ENCODE data around the gene DUSP18.
A peak's percentile ranks its signal among the peaks of the same experiment; 100 is the strongest.
"Not testable (repeated sequence)": the region's sequence is repeated elsewhere in the genome, so short reads cannot be mapped to it uniquely, and the experiment has no call there.

The DUSP18 gene

DNA sequence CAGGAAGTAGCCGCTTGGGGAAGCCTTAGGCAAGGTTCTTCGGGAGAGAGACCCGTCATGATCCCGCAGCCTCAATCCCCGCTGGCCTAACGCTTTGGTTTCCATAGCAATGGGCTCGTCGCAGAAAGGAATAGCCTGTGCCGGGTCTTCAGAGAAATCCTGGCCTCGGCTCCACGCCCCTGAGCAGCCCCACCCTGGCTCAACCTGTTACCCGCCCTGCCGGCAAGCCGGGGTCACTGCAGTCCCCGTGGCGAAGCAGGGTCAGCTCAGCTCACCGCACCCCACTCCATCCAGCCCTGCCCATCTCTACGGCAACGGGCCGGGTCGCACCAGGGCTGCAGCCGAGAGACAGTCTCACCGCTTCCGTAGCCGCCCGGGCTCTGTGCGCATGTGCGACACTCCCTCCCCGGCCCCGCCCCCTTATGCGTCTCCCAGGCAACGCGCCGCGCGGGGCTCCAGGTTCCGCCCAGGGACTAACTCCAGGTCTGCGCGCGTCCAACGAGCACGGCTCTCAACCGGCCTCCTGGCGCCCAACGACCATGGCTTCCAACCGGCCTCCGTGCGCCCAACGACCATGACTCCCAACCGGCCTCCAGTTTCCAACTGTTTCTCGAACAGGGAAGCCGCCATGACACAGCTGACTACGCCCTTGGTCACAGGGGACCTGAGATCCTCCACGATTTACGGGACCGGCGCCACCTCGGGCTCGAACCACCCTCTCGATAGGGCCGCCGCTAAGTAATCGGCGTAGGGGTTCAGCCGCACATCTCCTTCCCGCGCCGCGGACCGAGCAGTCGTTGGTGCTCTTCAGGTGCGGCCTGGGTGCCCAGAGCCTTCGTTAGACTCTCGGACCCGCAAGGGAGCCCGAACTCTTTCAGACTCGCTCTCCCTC lies at the start of gene DUSP18:
DUSP18 (minus strand) TSS at position 382 of the 892 bp plus-strand sequence. CDS start 3,872 bp downstream, outside the sequence.
- peak; percentile 86 for DNase-seq (ENCODE audit: low read depth)

DNA sequence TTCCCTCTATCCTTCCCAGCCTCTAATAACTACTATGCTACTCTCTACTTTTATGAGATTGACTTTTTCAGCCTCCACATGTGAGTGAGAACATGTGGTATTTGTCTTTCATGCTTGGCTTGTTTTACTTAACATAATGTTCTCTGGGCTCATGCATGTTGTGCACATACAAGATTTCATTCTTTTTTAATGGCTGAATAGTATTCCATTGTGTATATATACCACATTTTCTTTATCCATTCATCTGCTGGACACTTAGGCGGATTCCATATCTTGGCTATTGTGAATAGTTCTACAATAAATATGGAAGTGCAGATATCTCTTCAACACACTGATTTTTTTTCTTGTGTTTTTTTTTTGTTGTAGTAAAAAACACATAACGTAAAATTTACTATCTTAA lies 46.4 kb upstream of the DUSP18 start:
- no peak for DNase-seq (ENCODE audit: low read depth)

DNA sequence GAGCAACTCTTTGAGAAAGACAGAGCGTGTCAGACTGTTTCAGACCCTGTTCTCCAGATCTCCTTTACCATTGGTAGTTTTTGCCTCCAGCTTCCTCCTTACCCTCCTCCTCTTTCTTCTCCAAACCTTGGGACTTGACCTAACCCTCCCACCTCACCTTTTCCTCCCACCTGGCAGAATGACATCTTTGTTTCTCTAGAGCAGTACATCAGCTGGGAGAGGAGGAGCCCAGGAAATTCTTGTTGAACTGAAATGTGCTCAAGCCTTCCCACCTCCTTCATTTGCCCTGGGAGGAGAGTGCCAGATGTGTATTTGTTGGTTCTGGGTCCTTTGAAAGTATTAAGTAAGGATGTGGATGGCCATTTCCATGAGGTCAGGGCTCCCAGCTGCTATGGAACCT lies 44.4 kb upstream of the DUSP18 start:
- no peak for DNase-seq (ENCODE audit: low read depth)

DNA sequence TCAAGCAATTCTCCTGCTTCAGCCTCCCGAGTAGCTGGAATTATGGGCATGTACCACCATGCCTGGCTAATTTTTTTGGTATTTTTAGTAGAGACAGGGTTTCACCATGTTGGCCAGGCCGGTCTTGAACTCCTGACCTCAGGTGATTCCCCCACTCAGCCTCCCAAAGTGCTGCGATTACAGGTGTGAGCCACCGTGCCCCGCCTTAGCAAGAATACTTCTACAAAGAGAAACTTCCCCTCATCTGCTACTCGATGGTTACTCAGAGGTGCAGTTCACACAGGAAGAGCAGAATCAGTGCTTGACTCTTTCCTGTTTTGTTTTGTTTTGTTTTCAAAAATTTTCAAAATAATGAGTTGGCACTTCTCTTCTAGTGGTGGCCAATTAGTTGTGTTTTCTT lies 42.3 kb upstream of the DUSP18 start:
- DNase-seq (ENCODE audit: low read depth): not testable (repeated sequence)

DNA sequence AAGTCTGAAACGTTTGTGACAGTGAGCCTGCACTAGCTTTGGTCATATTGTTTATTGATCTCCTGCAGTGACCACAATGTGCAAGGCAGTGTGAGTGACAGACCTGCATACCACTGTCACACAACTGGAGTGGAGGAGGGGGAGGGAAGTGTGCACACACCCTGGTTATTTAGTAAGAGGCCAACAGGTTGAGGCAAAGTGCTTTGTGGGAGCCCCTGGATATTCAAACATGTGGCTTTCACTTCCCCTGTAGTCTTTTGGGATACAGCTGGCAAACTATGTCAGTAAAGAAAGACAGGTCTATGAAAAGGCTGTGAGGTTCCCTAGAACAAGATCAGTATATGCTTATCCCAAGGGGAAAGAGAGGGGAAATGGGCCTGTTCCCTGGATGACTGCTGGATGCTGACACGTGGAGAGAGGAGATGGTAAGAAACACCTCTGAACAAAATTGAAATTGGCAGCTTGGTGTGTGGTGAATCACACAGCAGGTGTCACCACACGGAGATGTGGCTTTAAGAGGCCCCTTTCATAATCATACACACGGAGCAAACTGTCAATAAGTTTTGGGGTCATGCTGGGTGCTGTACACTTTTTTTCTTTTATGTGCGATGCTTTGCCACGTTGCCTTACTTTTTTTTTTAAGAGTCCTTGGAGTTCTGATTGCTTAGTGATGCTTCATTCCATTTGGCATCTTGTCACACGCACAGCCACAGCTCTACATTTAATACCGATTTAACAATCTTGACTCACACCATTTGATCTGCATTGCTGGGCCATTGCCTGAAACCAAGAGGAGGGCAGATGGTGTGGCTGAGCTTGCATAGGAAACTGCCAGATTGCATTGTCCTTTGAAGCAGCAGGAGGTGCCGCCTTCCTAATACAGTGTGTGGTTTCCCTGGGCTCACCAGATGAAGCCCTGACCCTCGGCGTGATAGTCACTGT lies 38.3 kb upstream of the DUSP18 start:
- DNase-seq (ENCODE audit: low read depth): no peak

DNA sequence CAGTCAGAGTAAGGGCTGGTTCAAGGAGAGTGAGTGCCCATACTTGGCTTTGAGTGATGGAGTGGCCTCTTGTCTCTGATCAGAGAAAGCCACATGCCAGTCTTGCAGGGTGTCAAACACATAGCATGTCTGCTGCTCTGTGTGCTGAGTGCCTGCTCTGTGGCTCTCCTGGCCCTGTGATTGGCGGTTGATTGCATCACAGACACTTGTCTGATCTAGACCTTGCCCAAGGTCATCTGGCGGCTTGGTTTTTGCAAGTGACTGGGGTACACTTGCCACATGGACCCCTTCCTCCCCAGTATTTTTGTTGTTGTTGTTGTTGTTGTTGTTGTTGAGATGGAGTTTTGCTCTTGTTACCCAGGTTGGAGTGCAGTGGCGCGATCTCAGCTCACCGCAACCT lies 37.3 kb upstream of the DUSP18 start:
- no peak for DNase-seq (ENCODE audit: low read depth)

DNA sequence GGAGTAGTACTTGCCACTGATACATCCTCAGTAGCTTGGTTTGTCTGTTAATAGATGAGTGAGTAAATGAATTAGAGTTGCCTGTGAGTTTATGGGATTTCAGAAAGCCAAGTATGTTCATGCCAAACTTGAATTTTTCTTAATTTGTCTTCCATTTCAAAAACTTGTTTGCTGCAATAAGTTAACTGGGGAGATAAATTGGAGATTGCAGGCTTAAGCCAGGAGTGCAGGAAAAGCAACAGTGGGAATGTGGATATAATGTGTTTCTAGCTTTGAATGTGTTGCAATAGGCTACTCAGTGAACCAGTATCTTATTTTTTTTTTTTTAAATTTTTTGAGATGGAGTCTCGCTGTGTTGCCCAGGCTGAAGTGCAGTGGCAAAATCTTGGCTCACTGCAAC lies 35.2 kb upstream of the DUSP18 start:
- no peak for DNase-seq (ENCODE audit: low read depth)

DNA sequence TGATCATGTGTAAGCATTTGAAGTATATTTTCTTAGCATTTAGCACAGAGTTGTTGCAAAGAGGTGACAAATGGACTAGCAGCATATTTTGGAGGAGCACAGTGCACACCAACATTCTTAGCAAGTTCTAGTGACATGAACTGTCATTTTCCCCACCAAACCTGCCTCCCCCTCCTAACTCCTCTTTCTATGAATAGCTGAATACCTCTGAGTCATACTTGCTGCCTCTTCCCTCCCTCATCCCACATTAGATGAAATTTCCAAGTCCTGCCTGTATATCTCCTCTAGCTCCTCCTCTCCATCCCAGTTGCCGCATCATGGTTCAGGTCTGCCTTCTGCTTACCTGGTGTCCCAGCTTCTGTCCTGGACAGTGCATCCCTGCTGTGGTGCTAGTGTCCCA lies 34.2 kb upstream of the DUSP18 start:
- no peak for DNase-seq (ENCODE audit: low read depth)

DNA sequence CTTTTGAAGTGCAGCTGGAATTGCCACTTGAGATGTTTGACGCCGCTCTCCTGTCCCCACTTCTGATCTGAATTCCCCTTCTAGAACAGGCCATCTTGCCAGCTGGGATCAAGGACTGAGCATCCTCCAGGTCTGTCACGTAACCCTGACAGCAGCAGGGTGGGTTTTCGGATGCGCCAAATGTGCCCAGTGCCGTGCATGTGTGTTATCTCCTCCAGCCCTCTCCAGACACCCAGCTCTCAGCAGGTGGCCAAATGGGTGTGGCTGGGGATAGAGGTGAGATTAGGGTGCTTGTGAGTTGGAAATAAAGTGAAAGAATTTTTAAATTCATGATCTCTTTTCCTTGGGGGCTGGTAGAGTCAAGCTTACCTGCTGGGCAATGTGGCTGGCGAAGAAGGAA lies 30.3 kb upstream of the DUSP18 start:
- DNase-seq (ENCODE audit: low read depth): no peak

DNA sequence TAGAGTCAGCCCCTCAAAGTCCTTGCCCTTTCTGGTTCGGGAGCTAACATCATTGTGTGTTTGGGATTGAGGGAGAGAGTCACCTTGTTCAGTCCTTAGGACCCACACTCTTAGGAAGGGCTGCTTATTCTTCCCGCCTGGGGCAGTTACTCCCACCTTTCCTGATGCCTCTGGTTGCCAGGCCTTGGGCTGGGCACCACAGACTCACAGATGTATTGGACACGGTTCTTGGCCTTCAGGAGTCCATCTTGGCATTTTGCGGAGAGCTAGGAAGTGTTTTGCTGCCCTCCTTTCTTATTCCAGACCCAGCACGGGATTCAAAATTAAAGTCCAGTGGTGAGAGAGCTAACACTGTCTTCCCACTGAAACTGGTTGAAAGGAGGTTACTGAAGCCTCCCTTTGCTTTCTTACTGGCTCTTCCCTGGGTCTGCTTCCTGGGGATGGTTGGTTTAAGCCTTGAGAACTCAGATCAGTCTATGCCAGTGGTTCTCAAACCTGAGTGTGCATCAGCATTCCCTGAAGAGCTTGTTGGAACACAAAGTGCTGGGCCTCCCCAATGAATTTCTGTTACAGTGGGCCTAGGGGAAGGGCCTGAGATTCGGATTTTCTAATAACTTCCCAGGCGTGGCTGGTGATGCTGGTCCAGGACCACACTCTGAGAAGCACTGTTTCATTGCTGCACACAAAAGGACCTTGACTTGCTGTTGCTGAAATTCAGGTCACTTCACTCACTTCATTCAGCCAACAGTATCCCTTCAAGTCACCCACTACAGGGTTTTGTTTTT lies 28.4 kb upstream of the DUSP18 start:
- DNase-seq (ENCODE audit: low read depth): no peak

DNA sequence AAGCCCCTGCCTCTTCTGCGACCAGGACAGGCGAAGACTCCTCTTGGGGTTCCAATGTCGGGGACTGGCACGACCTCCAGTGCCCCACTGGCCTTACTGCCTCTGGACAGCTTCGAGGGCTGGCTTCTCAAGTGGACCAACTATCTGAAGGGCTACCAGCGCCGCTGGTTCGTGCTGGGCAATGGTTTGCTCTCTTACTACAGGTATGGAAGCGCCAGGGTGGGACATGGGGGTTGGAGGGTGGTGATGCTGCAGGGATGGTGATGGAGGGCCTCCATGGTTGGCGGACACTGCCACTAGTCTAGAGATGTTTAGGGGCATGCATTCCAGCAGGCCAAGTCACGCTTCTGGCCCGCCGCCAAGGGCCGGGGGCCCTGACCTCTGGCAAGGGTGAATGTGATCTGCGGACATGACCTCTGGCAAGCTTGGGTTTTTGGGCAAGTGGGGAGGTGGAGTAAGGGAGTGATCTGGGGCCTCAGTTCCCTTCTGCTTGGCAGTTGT lies 27.7 kb upstream of the DUSP18 start:
- no peak for DNase-seq (ENCODE audit: low read depth)

DNA sequence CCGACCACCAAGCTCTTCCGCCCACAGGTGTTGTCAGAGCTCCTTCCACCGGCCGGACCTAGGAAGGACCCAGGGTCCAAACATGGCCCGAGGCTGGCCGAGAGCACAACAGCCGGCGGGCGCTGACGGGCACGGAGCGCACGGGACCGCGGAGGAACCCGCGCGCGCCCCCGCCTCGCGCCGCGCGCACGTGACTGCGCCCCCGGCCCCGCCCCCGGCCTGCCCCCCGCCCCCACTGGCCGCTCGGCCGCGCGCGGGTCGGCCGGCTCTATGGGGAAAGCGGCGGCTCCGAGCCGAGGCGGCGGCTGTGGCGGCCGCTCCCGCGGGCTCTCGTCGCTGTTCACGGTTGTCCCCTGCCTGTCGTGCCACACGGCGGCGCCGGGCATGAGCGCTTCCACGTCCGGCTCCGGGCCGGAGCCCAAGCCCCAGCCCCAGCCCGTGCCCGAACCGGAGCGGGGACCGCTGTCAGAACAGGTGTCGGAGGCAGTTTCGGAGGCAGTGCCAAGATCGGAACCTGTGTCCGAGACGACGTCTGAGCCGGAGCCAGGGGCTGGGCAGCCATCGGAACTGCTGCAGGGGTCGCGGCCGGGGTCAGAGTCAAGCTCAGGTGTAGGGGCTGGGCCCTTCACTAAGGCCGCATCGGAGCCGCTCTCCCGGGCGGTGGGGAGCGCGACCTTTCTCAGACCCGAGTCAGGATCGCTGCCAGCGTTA lies 27.1 kb upstream of the DUSP18 start, which contains the start of gene OSBP2:
OSBP2 (plus strand) TSS at position 235 of the 711 bp plus-strand sequence; CDS start at position 271, 36 bp downstream.
- peak; percentile 1 for DNase-seq (ENCODE audit: low read depth)

DNA sequence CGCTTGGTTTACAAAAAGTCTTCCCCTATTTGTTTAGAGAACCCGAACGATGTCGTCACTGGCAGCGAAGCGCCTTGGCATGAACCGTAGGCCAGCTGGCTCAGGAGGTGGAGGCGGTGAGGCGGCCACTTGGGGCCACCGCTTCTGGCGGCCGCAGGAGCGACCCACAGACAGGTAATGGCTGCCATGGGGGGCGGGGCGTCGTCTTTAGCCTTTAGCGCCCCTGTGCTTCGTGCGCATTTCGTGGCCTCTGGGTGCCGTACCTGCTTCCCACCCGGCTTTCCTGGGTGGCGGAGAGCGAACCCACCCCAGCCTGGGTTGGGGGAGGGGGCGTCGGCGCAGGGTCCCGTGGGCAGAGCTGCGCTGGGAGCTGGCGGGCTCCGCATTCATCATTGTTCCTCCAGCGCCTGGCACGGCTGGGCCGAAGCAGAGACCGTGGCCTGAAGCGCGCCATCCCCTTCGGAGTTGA lies 26.5 kb upstream of the DUSP18 start:
- DNase-seq (ENCODE audit: low read depth): peak; percentile 14

DNA sequence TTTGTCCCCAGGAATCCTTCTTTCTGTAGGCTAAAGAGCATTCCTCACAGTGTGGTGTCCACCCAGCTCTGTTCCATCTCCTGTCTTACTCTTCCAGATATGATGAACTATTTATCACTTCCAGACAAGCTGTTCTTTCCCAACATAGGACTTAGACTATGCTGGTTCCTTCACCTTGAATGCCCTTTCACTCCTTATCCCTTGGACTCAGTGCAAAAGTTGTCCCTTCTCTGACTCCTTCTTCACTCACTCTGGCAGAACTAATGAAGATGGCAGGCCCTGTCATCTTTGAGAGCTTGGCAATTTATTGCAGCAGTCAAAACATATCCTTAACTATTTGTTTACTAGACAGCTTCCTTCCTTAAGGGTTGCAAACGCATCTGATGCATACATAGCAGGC lies 23.5 kb upstream of the DUSP18 start:
- no peak for DNase-seq (ENCODE audit: low read depth)

DNA sequence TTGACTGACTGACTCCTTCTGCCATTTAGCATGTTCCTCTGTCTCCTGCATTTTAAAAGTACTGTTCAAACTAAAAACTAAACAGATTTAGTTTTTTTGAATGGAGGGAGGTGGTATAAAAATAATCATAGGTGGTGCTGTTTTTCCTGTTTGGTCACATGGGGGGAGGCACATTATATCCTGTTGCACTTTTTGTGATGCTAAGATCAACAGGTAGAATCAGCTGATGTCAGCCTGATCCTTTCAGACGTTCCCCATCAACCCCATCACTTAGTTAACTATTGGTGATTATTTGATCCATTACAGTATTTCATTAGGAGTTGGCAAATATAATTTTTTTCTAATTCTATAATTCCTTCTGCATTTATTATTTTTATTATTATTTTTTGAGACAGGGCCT lies 21.9 kb upstream of the DUSP18 start:
- DNase-seq (ENCODE audit: low read depth): no peak

DNA sequence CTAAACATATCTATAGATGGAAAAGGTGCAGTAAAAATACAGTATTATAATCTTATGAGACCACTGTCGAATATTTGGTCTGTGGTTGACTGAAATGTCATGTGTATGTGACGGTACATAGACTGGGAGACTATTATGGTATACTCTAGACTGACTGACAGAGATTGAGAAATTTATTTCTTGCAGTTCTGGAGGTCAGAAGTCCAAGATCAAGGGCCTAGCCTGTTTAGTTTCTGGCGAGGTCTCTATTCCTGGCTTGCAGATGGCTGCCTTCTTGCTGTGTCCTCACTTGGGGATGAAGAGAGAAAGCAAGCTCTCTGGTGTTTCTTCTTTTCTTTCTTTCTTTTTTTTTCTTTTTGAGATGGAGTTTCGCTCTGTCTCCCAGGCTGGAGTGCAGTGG lies 19.7 kb upstream of the DUSP18 start:
- no peak for DNase-seq (ENCODE audit: low read depth)

DNA sequence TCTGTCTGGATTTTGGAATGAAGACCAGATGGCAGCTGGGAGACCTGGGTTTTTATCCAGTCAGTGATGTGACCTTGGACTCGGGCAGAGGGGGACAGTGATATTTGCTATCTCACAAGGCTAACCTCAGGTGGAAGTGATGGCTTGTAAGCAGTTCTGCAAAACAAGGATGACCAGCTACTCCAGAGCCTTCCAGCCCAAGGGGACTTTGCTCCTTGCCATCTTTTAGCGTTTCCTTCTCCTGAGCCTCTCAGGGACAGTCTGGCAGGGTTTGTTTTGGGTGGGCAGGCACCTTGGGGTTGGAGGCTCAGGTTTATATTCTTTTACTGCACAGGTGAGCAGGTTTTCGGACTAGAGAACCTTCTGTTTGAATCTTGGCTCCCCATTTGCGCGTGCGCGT lies 17.5 kb upstream of the DUSP18 start:
- DNase-seq (ENCODE audit: low read depth): no peak

DNA sequence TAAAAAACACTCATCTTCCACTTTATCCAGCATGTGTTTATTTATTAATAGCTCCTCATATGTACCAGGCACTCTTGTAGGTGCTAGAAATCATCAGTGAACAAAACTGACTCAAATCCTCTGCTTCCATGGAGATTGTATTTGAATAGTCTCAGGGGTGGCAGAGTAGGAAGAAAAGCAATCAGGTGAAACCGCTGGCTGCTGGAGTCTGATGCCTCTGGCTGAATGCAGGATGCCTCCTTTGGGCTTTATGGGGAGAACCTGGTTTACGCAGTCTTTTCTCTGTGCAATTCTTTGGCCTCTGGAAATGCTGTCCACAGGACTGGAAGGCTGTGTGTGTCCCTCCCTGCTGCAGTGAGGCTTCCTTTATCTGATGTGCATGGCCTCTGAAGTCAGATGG lies 14.2 kb upstream of the DUSP18 start:
- DNase-seq (ENCODE audit: low read depth): no peak

DNA sequence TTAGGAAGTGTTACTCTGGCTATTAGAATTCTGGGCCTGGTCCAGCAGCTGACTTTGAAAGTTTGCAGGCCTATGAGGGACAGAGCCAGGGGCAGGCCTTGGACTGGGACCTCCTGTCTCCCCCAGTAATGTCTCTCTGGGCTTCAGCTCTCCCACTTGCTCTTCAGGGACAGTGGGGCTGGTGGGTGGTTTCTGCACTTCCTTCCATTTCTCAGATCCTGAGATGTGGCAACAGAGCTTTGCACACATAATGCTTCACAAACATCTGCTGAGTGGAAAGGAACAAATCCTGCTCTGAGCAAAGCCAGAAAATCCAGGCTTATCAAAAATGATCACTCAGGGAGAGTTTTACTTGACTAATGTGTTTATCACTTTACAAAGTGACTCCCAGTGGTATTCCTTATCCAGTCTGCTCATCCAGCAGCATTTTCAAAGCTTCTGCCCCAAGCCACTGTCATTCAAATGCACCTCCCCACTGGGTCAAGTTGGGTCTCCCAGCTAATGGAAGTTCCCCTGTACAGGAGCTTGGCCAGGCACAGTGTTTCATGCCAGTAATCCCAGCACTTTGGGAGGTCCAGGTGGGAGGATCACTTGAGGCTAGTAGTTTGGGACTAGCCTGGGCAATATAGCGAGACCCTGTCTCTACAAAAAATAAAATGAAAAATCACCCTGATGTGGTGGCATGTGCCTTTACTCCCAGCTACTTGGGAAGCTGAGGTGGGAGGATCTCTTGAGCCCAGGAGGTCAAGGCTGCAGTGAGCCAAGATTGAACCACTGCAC lies 13.5 kb upstream of the DUSP18 start:
- no peak for DNase-seq (ENCODE audit: low read depth)

All from T-helper 22 cell (primary cell).